Measurements from ENCODE around the gene THRA. TPM values are rescaled to one million over a fixed set of nuclear protein-coding genes. Genes with fewer than 3 reads are reported as not detected.
"Not testable (repeated sequence)": the region's sequence is repeated elsewhere in the genome, so short reads cannot be mapped to it uniquely, and the experiment has no call there.

The THRA gene
- total RNA-seq, 1 donor from 2014 or later: 31.9 TPM

- no peak for TF ChIP-seq CTCF (IDR thresholded peaks at IDR 0.05)
- Mint-ChIP-seq H3K4me1 (ENCODE audit: low read depth) (peaks cover 13% of the 10 kb centered on the region), H3K27ac (ENCODE audit: unreplicated experiment) (peak overlapping the region; percentile 23), H3K4me3 (ENCODE audit: unreplicated experiment) (no peak overlapping the region), H3K9me3 (ENCODE audit: low read depth) (no peaks in the 10 kb centered on the region), H3K36me3 (ENCODE audit: low read depth) (peaks cover 58% of the 10 kb centered on the region), H3K27me3 (ENCODE audit: low read depth) (no peaks in the 10 kb centered on the region)
- no peak for DNase-seq (ENCODE audit: low spot score)
Measured at GRCh38 chr17:40130352-40131042, 67.7 kb downstream of the THRA start.

GRCh38 chr17:40134184-40134583 is 71.4 kb downstream of the THRA start:
- H3K27ac Mint-ChIP-seq (ENCODE audit: unreplicated experiment): peak overlapping the region; percentile 43
- peaks cover 52% of the 10 kb centered on the region for H3K36me3 Mint-ChIP-seq (ENCODE audit: low read depth)
- TF ChIP-seq CTCF (IDR thresholded peaks at IDR 0.05): no peak

GRCh38 chr17:40135817-40136216 is 73.1 kb downstream of the THRA start:
- H3K36me3 Mint-ChIP-seq (ENCODE audit: low read depth): peaks cover 41% of the 10 kb centered on the region
- H3K27ac Mint-ChIP-seq (ENCODE audit: unreplicated experiment): peak overlapping the region; percentile 45
- peak; percentile 10 for TF ChIP-seq CTCF (IDR thresholded peaks at IDR 0.05)

More at GRCh38 chr17:40134184-40134583, 71.4 kb downstream of the THRA start:
- H3K9me3 Mint-ChIP-seq (ENCODE audit: low read depth): no peaks in the 10 kb centered on the region
- H3K27me3 Mint-ChIP-seq (ENCODE audit: low read depth): no peaks in the 10 kb centered on the region
- H3K4me1 Mint-ChIP-seq (ENCODE audit: low read depth): peaks cover 8% of the 10 kb centered on the region
- no peak overlapping the region for H3K4me3 Mint-ChIP-seq (ENCODE audit: unreplicated experiment)
- no peak for DNase-seq (ENCODE audit: low spot score)

GRCh38 chr17:40139566-40140058 is 76.8 kb downstream of the THRA start:
- Mint-ChIP-seq H3K27ac (ENCODE audit: unreplicated experiment) (peak overlapping the region; percentile 96), H3K4me3 (ENCODE audit: unreplicated experiment) (peak overlapping the region; percentile 89), H3K4me1 (ENCODE audit: low read depth) (peaks cover 28% of the 10 kb centered on the region), H3K27me3 (ENCODE audit: low read depth) (no peaks in the 10 kb centered on the region), H3K9me3 (ENCODE audit: low read depth) (no peaks in the 10 kb centered on the region), H3K36me3 (ENCODE audit: low read depth) (peaks cover 20% of the 10 kb centered on the region)
- DNase-seq (ENCODE audit: low spot score): no peak
- TF ChIP-seq CTCF (IDR thresholded peaks at IDR 0.05): no peak

More at GRCh38 chr17:40135817-40136216, 73.1 kb downstream of the THRA start:
- DNase-seq (ENCODE audit: low spot score): no peak
- no peaks in the 10 kb centered on the region for H3K27me3 Mint-ChIP-seq (ENCODE audit: low read depth)
- H3K4me1 Mint-ChIP-seq (ENCODE audit: low read depth): peaks cover 17% of the 10 kb centered on the region
- H3K4me3 Mint-ChIP-seq (ENCODE audit: unreplicated experiment): no peak overlapping the region
- no peaks in the 10 kb centered on the region for H3K9me3 Mint-ChIP-seq (ENCODE audit: low read depth)

GRCh38 chr17:40143166-40143565 is 80.4 kb downstream of the THRA start:
- not testable (repeated sequence) for H3K27ac Mint-ChIP-seq (ENCODE audit: unreplicated experiment); DNase-seq (ENCODE audit: low spot score); H3K4me3 Mint-ChIP-seq (ENCODE audit: unreplicated experiment); H3K9me3 Mint-ChIP-seq (ENCODE audit: low read depth); H3K27me3 Mint-ChIP-seq (ENCODE audit: low read depth)
- Mint-ChIP-seq H3K4me1 (ENCODE audit: low read depth) (peaks cover 39% of the 10 kb centered on the region), H3K36me3 (ENCODE audit: low read depth) (peaks cover 14% of the 10 kb centered on the region)

Small RNAs within 50 kb of the gene (microRNA-seq; reads per million reads assigned to microRNA genes)
- gene MIR6884 (ENCODE audit: borderline number of aligned reads): not detected

Other genes with a start within 250 kb of the THRA start
- not detected in 3 replicates for gene IKZF3, start 198.7 kb upstream of the THRA start, total RNA-seq
- not detected in 3 replicates for gene ZPBP2, start 194.8 kb upstream of the THRA start, total RNA-seq
- gene GSDMB, start 144.3 kb upstream of the THRA start, total RNA-seq: 6.0 to 8.1 TPM (median 6.8 TPM) in 3 replicates
- 54.9 to 59.9 TPM (median 55.0 TPM) in 3 replicates for gene ORMDL3, start 135.4 kb upstream of the THRA start, total RNA-seq
- gene LRRC3C, start 135.2 kb upstream of the THRA start, total RNA-seq: not detected in 3 replicates
- gene GSDMA, start 100.0 kb upstream of the THRA start, total RNA-seq: not detected in 3 replicates
- 83.6 to 101 TPM (median 86.9 TPM) in 3 replicates for gene PSMD3, start 82.2 kb upstream of the THRA start, total RNA-seq
- gene CSF3, start 47.5 kb upstream of the THRA start, total RNA-seq: not detected in 3 replicates
- 54.4 to 94.3 TPM (median 57.7 TPM) in 3 replicates for gene MED24, start 8.6 kb upstream of the THRA start, total RNA-seq
- 5.9 to 7.9 TPM (median 6.6 TPM) in 3 replicates for gene NR1D1, start 37.6 kb downstream of the THRA start, total RNA-seq
- gene MSL1, start 59.0 kb downstream of the THRA start, total RNA-seq: 86.8 to 103 TPM (median 96.2 TPM) in 3 replicates
- gene CASC3, start 77.6 kb downstream of the THRA start, total RNA-seq: 70.2 to 78.3 TPM (median 70.6 TPM) in 3 replicates
- 3.6 to 5.5 TPM (median 3.9 TPM) in 3 replicates for gene RAPGEFL1, start 114.5 kb downstream of the THRA start, total RNA-seq
- gene WIPF2, start 156.3 kb downstream of the THRA start, total RNA-seq: 25.9 to 28.3 TPM (median 28.1 TPM) in 3 replicates
- 8.5 to 33.1 TPM (median 9.9 TPM) in 3 replicates for gene CDC6, start 224.9 kb downstream of the THRA start, total RNA-seq
- gene RARA, start 246.2 kb downstream of the THRA start, total RNA-seq: 59.2 to 65.7 TPM (median 61.2 TPM) in 3 replicates